GM19395 (cell line): ENCODE results near the gene PTGES3L.
"Not testable (repeated sequence)": the region's sequence is repeated elsewhere in the genome, so short reads cannot be mapped to it uniquely, and the experiment has no call there.

Experiments used
- ATAC-seq: cut with Tn5 transposase; IDR thresholded peaks from one replicate; pipeline ENCODE4 v1.9.1; 2021; ENCODE audit warnings: mild to moderate bottlenecking, moderate library complexity; ENCODE audit not compliant: unreplicated experiment

The PTGES3L gene

DNA sequence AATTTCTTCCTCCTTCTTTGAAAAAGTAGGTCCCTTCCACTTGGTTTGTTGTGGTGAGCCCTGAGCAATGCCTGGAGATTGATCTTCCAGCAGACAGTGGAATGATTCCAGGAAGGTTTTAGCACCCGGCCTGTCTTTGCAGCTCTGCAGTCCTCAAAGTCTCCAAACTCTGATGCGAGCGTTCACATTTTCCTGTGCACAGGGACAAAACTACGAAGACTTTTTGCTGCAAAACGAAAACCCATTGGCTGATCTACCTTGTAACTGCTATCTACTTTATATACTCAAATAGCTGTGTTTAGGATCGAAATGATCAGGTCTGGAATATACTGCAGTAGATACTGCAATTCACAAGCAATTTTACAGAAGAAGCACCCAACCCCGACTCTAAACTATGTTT, 57.6 kb downstream of the PTGES3L start:
- no peak for ATAC-seq

- ATAC-seq, result no peak
These were observed 59.0 kb downstream of the PTGES3L start for GRCh38 chr17:42920922-42921321.

DNA sequence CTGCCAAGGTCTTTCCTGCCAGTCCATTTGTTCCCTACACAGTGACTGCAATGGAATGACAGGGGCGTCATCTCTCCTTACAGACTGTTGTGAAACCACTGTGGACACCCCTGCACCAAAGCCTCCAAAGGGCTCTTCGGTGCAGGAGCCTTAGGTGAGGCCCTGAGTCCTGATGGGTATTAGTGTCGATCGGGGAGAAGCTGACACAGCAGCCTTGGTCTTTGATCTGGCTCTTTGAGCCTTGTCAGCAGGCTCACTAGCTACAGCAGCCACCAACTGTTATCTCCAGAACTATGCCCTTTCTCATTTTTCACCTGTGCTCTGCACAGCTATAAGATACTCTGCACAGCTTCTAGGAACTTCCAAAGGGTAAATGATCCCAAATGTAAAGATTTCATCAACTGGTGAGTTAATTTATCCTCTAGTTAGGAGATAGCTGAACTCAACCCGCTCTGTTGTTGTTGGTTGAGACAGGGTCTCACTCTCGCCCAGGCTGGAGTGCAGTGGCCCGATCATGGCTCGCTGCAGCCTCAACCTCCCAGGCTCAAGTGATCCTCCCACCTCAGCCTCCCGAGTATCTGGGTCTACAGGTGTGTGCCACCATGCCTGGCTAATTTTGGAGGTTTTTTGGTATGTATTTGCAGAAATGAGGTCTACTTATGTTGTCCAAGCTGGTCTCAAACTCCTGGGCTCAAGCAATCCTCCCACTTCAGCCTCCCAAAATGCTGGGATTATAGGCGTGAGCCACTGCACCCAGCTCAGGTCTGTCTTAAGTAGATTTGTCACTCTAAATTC, 59.6 kb downstream of the PTGES3L start:
- ATAC-seq, result no peak

DNA sequence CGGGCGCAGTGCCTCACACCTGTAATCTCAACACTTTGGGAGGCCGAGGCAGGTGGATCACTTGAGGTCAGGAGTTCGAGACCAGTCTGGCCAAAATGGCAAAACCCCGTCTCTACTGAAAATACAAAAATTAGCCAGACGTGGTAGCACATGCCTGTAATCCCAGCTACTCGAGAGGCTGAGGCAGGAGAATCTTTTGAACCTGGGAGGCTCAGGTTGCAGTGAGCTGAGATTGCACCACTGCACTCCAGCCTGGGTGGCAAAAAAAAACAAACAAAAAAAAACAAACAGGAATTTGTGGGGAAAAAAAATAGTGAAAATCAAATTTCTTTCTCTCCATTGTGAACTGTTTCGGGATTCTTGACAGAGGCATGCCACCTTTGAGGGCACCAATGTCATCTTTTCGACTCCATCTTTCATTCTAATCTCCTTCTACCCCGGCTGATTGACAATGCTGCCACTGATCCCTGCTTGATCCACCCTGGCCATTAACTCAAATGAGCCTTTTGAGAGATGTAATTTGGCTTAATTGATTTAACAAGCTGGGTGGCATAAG, 60.3 kb downstream of the PTGES3L start:
- ATAC-seq, result not testable (repeated sequence)

DNA sequence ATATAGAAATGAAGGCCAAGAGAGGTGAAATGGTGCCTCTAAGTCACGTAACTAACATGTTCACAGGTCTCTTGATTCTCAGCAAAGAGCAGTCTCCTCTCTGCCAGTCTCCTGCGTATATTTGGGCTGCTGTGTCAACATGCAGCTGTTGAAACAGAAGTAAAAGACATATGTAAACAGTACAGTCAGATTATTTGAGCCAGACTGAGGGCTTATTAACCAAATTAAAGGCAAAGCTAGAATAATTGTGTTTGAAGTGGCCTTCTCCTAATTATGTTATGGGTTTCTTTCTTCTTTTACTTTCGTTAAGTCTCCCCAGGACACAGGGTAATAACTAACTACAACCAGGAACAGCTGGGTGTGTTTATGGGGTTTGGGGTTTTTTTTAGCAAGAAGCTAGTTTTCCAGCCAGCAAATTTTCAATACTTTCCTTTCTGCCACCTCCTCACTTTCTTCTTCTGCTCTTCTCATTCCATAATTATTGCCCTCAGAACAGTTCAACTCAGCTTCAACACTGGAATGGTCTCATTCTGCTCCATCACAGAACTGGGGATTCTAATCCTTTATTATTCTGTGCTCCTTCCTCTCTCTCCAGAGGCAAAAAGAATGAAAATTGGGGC, 60.9 kb downstream of the PTGES3L start:
- no peak for ATAC-seq
